Measurements from ENCODE around the gene LLGL2.

The LLGL2 gene

DNA sequence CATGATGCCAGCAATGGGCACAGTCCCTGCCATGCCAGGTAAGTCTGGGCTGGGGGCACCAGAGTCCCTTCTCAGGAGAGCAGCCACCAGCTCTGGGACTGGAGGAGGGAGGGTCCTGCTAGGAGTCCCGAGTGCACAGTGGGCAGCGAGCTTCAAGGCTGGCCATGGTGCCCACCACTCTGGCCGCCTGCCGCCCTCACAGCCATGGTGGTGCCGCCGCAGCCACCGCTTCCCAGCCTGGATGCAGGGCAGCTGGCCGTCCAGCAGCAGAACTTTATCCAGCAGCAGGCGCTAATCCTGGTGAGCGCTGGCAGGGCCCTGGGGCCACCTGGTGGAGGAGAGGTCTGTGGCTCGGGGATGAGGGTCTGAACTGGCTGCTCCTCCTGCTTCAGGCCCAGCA is 89.8 kb downstream of the LLGL2 start:
- DNase-seq (ENCODE audit: low spot score): no peak

DNA sequence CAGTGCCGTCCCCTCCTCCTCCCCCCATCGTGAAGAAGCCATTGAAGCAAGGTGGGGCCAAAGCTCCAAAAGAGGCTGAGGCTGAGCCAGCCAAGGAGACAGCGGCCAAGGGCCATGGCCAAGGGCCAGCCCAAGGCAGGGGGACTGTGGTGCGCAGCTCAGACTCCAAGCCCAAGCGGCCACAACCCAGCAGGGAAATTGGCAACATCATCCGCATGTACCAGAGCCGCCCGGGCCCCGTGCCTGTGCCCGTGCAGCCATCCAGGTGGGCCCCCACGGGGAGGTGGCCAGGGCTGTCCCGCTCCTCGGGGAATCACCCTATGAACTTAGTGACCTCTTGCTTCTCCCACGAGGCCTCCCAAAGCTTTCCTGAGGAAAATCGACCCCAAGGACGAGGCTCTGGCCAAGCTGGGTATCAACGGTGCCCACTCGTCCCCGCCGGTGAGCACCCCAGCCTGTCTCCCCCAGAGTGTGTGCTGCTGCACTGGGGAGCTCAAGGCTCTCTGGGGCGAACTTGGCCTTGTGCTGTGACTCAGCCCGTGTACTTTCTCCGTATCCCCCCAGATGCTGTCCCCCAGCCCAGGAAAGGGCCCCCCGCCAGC is 91.1 kb downstream of the LLGL2 start:
- DNase-seq (ENCODE audit: low spot score): no peak

DNA sequence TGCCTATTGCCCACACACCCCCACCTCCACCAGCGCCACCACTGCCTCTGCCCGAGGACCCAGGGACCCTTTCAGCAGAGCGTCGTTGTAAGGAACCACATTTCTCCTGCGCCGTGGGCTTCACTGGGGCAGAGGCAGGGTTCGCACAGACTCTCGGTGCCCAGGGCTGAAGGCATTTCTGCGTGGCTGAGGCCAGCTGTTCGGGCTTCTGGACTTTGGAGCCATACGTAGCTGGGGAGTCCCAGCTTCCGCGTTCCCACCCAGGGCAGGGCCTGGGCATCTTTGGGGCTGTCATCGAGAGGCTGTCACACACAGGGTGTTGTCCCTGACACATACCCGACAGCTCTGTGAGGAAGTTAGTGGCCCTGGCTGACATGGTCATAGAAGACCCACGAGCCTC is 91.7 kb downstream of the LLGL2 start:
- DNase-seq (ENCODE audit: low spot score): no peak

GRCh38 chr17:75617675-75618074 is 92.2 kb downstream of the LLGL2 start:
- DNase-seq (ENCODE audit: low spot score): no peak

DNA sequence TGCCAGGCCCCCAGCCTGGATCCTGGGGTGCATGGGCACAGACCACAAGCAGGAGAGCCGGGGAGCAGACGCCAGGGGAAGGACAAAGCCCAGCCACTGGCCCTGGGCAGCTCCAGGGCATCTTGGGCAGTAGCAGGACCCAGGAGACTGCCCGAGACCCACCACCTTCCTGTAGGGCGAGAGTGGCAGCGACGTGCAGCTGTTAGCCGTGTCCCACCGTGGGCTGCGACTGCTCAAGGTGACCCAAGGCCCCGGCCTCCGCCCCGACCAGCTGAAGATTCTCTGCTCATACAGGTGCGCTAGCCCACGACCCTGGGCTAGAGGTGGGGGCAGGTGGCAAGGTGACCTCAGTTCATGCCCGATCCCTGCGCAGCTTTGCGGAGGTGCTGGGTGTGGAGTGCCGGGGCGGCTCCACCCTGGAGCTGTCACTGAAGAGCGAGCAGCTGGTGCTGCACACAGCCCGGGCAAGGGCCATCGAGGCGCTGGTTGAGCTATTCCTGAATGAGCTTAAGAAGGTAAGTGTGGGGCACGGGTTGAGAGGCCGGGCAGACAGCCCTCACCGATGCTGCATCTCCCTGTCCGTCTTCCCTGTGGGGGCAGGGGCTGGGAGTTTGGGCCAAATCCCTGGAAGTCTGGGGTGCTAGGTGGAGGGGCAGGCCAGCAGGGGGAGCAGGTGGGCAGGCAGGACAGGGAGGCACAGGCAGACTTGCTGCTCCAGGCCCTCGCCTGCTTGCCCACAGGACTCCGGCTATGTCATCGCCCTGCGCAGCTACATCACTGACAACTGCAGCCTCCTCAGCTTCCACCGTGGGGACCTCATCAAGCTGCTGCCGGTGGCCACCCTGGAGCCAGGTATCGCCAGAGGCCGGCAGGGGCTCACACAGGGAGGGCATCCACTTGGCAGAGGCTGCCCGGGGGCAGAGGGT is 94.3 kb downstream of the LLGL2 start:
- no peak for DNase-seq (ENCODE audit: low spot score)

- no peak for DNase-seq (ENCODE audit: low spot score)
These were observed 96.0 kb downstream of the LLGL2 start for GRCh38 chr17:75621489-75621888.

- no peak for DNase-seq (ENCODE audit: low spot score)
These were observed 96.6 kb downstream of the LLGL2 start for GRCh38 chr17:75622076-75622475.

DNA sequence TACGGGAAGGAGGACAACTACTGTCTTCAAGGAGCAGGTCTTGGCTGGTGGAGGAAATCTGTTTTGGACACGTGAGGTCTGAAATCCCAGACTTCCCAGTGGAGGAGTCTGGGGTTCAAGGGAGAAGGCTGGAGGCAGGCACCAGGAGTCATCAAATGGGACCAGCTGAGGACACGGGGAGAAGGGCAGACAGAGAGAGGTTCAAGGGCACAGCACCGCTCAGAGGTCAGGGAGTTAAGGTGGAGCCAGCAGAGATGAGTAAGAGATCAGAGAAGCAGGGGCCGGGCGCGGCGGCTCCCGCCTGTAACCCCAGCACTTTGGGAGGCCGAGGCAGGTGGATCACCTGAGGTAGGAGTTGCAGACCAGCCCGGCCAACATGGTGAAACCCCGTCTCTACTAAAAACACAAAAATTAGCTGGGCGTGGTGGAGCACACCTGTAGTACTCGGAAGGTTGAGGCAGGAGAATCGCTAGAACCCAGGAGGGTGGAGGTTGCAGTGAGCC is 97.3 kb downstream of the LLGL2 start:
- DNase-seq (ENCODE audit: low spot score): no peak

GRCh38 chr17:75623386-75623785 is 97.9 kb downstream of the LLGL2 start:
- no peak for DNase-seq (ENCODE audit: low spot score)

DNA sequence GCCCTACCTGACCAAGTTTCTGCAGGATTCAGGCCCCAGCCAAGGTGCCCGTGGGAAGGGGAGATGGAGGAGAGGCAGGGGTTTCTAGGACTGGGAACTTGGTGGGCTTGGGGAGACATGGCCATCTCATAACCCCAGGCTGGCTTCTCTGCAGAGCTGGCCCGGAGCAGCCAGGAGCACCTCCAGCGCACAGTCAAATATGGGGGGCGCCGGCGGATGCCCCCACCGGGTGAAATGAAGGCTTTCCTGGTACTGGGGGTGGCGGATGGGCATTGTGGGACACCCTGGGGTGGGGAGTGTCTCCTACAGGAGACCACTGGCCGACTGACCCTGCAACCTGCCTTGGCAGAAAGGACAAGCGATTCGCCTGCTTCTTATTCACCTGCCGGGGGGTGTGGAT is 98.5 kb downstream of the LLGL2 start:
- DNase-seq (ENCODE audit: low spot score): no peak

Measured in left forelimb (tissue), 1 donor.